ENCODE results near the gene XAB2. TPM values are rescaled to one million over a fixed set of nuclear protein-coding genes. Genes with fewer than 3 reads are reported as not detected.

Gene XAB2
- polyA plus RNA-seq, 1 experiment, result 39.8 TPM

- no peak for DNase-seq (ENCODE audit: low read depth)
- Histone ChIP-seq H3K4me3 (ENCODE audit: low read depth, low read length) (no peak overlapping the region), H3K27me3 (ENCODE audit: control insufficient read depth, insufficient read depth, low read length) (no peaks in the 10 kb centered on the region), H3K36me3 (ENCODE audit: control insufficient read depth, insufficient read depth, low read length) (no peaks in the 10 kb centered on the region)
- CTCF ChIA-PET, result interaction anchor here (2.3 kb wide), 1 partner anchor 106 kb away, joined by 7 read pairs; the partner anchor contains the start of gene TRAPPC5
- TF ChIP-seq, protein P1, sequence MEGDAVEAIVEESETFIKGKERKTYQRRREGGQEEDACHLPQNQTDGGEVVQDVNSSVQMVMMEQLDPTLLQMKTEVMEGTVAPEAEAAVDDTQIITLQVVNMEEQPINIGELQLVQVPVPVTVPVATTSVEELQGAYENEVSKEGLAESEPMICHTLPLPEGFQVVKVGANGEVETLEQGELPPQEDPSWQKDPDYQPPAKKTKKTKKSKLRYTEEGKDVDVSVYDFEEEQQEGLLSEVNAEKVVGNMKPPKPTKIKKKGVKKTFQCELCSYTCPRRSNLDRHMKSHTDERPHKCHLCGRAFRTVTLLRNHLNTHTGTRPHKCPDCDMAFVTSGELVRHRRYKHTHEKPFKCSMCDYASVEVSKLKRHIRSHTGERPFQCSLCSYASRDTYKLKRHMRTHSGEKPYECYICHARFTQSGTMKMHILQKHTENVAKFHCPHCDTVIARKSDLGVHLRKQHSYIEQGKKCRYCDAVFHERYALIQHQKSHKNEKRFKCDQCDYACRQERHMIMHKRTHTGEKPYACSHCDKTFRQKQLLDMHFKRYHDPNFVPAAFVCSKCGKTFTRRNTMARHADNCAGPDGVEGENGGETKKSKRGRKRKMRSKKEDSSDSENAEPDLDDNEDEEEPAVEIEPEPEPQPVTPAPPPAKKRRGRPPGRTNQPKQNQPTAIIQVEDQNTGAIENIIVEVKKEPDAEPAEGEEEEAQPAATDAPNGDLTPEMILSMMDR (IDR thresholded peaks at IDR 0.05; ENCODE audit: insufficient read depth, low read depth, low read length), result no peak
- POLR2A ChIA-PET, result no interaction called here
Observed at GRCh38 chr19:7575434-7576040, 53.8 kb downstream of the XAB2 start.

- Histone ChIP-seq H3K36me3 (ENCODE audit: control insufficient read depth, insufficient read depth, low read length) (no peaks in the 10 kb centered on the region), H3K4me3 (ENCODE audit: low read depth, low read length) (no peak overlapping the region), H3K27me3 (ENCODE audit: control insufficient read depth, insufficient read depth, low read length) (no peaks in the 10 kb centered on the region)
- ChIA-PET CTCF (interaction anchor here (0.9 kb wide), 1 partner anchor 12 kb away, joined by 3 read pairs; no protein-coding TSS in a partner anchor), POLR2A (no interaction called here)
- TF ChIP-seq, protein P1 (IDR thresholded peaks at IDR 0.05; ENCODE audit: insufficient read depth, low read depth, low read length), result no peak
- no peak for DNase-seq (ENCODE audit: low read depth)
Observed at GRCh38 chr19:7570761-7571160, 58.6 kb downstream of the XAB2 start.

Small RNAs within 50 kb of the gene (small RNA-seq; reads per million reads assigned to genes)
- gene MIR6792 (ENCODE audit: insufficient read length, low read depth, low replicate concordance), result not detected

Other genes with a start within 250 kb of the XAB2 start
- gene PEX11G, start 140.5 kb downstream of the XAB2 start, polyA plus RNA-seq (2011; rRNA removed), result 1.9 and 3.8 TPM in 2 replicates
- 25.0 and 43.9 TPM in 2 replicates for gene ZNF358, start 113.4 kb downstream of the XAB2 start, polyA plus RNA-seq (2011; rRNA removed)
- gene MCOLN1, start 106.9 kb downstream of the XAB2 start, polyA plus RNA-seq (2011; rRNA removed), result 24.6 and 50.6 TPM in 2 replicates
- 17.2 and 55.1 TPM in 2 replicates for gene PNPLA6, start 93.8 kb downstream of the XAB2 start, polyA plus RNA-seq (2011; rRNA removed)
- not detected in 2 replicates for gene CAMSAP3, start 33.7 kb downstream of the XAB2 start, polyA plus RNA-seq (2011; rRNA removed)
- gene PET100, start 248 bp upstream of the XAB2 start, polyA plus RNA-seq (2011; rRNA removed), result 8.9 and 28.5 TPM in 2 replicates
- not detected in 2 replicates for gene PCP2, start 4.2 kb upstream of the XAB2 start, polyA plus RNA-seq (2011; rRNA removed)
- 28.6 and 39.4 TPM in 2 replicates for gene STXBP2, start 7.6 kb upstream of the XAB2 start, polyA plus RNA-seq (2011; rRNA removed)
- gene RETN, start 39.5 kb upstream of the XAB2 start, polyA plus RNA-seq (2011; rRNA removed), result not detected in 2 replicates
- not detected in 2 replicates for gene MCEMP1, start 47.5 kb upstream of the XAB2 start, polyA plus RNA-seq (2011; rRNA removed)
- gene TRAPPC5, start 51.3 kb upstream of the XAB2 start, polyA plus RNA-seq (2011; rRNA removed), result 59.7 and 85.1 TPM in 2 replicates
- gene FCER2, start 72.6 kb upstream of the XAB2 start, polyA plus RNA-seq (2011; rRNA removed), result not detected in 2 replicates
- gene CLEC4G, start 102.6 kb upstream of the XAB2 start, polyA plus RNA-seq (2011; rRNA removed), result not detected in 2 replicates
- not detected in 2 replicates for gene CD209, start 118.0 kb upstream of the XAB2 start, polyA plus RNA-seq (2011; rRNA removed)
- gene CLEC4M, start 133.7 kb upstream of the XAB2 start, polyA plus RNA-seq (2011; rRNA removed), result not detected in 2 replicates
- 8.1 and 11.7 TPM in 2 replicates for gene EVI5L, start 200.7 kb upstream of the XAB2 start, polyA plus RNA-seq (2011; rRNA removed)
- gene PRR36, start 244.8 kb upstream of the XAB2 start, polyA plus RNA-seq (2011; rRNA removed), result not detected in 2 replicates